Cardiac fibroblast (primary cell): ENCODE data around the gene SERTAD2.

Source experiments
- DNase-seq, 2 donors: peaks; one replicate each; pipeline versions ENCODE4 v3.0.0 to v3.0.0-alpha.2; 2010; ENCODE audit warnings: low read depth in 2 of 2
- H3K4me3 ChIP-seq, 2 donors: replicated peaks in 1 of 2; 1 replicate in 1 of 2; 2 replicates in 1 of 2; pipeline ENCODE4 v1.5.1; 2011; ENCODE audit warnings: low read depth in 2 of 2, low read length in 2 of 2, mild to moderate bottlenecking in 2 of 2, moderate library complexity in 1 of 2
- CTCF ChIP-seq: IDR thresholded peaks from one replicate; pipeline ENCODE4 v1.5.1; 2011; ENCODE audit warnings: low read depth, mild to moderate bottlenecking, low read length, inconsistent platforms

Gene SERTAD2

GRCh38 chr2:64624108-64624610, 29.6 kb downstream of the SERTAD2 start:
- DNase-seq: no peak
- no peak overlapping the region for H3K4me3 ChIP-seq

GRCh38 chr2:64623242-64623850, 30.4 kb downstream of the SERTAD2 start:
- no peak for DNase-seq
- no peak for TF ChIP-seq CTCF
- H3K4me3 ChIP-seq: no peak overlapping the region

More at GRCh38 chr2:64624108-64624610, 29.6 kb downstream of the SERTAD2 start:
- no peak for TF ChIP-seq CTCF

- DNase-seq: peak; percentile 10 to 29
- TF ChIP-seq CTCF: peak; percentile 24
- no peak overlapping the region for H3K4me3 ChIP-seq
Observed at GRCh38 chr2:64622443-64623241, 31.1 kb downstream of the SERTAD2 start.

GRCh38 chr2:64620661-64621060, 33.1 kb downstream of the SERTAD2 start:
- TF ChIP-seq CTCF: no peak
- H3K4me3 ChIP-seq: no peak overlapping the region
- no peak for DNase-seq

- H3K4me3 ChIP-seq: no peak overlapping the region
- DNase-seq: no peak
- TF ChIP-seq CTCF: no peak
Observed at GRCh38 chr2:64617631-64618151, 36.0 kb downstream of the SERTAD2 start.

GRCh38 chr2:64615844-64616536, 37.7 kb downstream of the SERTAD2 start:
- no peak for TF ChIP-seq CTCF
- H3K4me3 ChIP-seq: no peak overlapping the region
- no peak for DNase-seq
